GM18519 (cell line): ENCODE data around the gene SPRED2.
"Not testable (repeated sequence)": the region's sequence is repeated elsewhere in the genome, so short reads cannot be mapped to it uniquely, and the experiment has no call there.

ENCODE experiments used
- ATAC-seq: cut with Tn5 transposase; IDR thresholded peaks from one replicate; pipeline ENCODE4 v1.9.1; 2021; ENCODE audit warnings: mild to moderate bottlenecking, moderate library complexity; ENCODE audit not compliant: unreplicated experiment, low FRiP score

The SPRED2 gene

GRCh38 chr2:65317351-65317750 is 115.0 kb downstream of the SPRED2 start:
- ATAC-seq = not testable (repeated sequence)

- ATAC-seq = no peak
These were observed 116.3 kb downstream of the SPRED2 start for GRCh38 chr2:65316072-65316471.

DNA sequence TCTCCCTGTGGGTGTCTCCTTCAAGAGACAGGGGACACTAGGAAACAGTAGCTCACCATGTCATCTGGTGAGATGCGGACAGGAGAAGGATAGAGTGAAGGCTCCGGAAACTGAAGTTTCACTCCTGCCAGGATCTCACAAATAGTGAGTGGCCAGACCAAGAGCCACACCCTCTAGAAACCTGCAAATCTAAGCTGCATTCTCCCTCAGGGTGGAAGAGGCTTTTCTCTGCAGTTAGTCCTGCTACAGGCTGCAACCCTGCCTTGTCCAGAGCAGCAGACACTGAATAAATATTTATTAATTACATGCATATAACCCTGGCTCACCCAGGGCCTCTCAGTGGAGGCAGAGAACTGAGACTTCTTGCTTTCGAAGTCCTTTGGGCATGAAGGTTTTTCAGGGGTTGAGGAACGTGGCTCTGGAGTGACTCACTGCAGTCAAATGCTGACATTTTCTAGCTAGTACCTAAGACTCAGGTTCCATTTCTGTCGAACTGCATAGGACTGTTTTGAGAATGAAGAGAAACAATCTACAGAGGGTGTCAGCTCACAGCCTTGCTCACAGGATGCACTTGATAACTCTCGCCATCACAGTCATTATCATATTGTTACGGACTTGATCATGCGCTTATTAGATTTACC is 117.5 kb downstream of the SPRED2 start:
- ATAC-seq = no peak

- ATAC-seq = no peak
These were observed 118.5 kb downstream of the SPRED2 start for GRCh38 chr2:65313954-65314256.

GRCh38 chr2:65313126-65313953 is 119.1 kb downstream of the SPRED2 start:
- ATAC-seq = no peak

DNA sequence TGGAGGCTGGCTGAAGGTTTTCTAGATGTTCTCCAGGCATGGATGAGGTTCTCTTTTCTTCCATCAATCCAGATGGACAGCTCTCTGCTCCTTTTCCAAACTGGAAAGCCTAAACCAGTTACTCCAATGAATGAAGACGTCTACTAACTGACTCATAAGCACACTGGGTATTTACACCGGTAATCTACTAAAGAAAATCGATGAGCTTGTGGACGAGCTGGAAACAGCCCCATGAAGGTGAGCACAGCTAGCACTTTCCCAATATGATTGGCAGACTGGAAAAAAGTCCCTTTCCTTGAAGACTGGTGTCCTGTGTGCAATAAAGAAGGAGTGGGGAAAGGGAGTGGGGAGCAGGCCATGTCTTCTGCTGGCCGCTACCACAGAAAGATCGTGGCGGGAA is 120.8 kb downstream of the SPRED2 start:
- no peak for ATAC-seq

DNA sequence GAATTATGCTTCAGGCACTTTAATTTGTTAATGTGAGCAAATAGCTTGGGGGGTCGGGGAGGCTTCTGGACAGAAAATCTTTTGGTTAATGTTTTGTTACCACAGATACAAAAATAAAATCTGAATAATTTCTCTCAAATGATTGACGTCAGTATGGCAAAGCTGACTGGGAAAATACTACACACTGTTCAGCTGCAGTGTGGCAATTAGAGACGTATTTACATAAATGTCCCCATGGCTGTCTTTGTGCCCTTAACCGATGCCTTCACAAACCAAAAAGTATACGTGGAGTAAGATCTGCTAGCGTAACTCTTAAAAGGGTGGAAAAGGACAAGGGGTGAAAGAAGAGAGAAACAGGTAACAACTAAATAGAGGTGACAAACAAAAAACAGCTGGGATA is 121.3 kb downstream of the SPRED2 start:
- no peak for ATAC-seq

DNA sequence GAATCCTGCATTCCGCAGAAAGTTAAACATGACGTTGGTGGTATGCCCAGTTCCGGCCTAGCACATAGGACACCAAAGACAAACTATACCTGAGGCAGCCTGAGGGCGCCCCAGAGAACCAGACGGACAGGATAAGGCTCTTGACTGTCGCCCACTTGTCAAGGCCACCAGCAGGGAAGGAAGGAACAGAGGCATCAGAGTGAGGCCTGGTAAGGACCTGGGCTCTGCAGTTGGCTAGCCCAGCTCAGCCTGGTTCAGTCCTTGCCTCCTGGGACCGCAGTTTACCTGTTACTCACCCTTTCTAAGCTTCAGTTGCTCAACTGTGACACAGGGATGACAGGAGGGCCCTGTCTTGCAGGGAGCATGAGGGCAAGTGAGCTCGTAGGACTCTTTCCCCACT is 122.7 kb downstream of the SPRED2 start:
- no peak for ATAC-seq

DNA sequence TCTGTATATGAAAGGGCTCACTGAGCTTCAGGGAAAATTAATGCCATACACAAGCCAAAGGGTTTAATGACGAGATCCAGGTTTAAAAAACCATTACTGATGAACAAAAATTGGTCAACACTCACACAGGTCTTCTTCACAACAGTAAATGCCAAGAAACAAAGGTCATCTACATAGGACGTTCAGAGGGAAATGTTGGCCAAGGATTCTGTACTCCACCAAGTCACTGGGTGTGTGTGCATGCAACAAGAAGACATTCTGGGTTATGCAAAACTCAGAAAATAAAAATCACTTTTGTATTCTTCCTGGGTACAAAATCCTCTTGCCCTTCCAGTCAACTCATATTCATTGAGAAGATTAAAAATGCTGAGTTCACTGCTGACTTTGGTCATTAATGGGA is 126.5 kb downstream of the SPRED2 start:
- ATAC-seq = no peak

GRCh38 chr2:65300761-65301711 is 131.4 kb downstream of the SPRED2 start:
- peak; percentile 73 for ATAC-seq

DNA sequence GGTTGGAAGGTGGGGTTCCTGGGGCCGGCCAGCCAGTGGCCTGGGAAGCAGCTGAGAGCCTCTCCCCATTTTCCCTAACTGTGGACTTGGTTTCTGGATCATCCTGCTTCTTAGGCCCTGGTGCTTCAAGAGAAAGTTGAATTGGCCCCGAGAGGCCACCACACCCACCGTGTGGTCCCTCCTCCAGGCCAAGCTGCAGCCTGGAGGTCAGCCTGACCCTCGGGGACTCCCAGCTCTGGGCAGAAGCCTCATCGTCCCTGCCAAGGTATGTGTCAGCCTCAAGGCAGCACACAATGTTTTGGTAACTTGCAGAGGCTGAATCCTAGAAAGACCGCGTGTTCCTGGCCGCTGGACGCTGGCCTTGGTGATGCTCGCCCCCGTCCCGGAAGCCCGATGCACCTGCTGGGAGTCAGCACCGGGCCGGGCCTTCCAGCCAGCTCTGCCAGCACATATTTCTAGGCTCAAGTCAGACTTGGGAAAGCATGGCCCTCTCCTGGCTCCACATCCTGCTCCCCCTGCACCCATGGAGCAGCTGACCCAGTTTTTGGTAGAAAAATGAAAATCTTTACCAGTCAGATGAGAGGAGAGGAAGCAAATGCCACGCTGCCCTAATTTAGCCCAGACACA is 132.2 kb downstream of the SPRED2 start:
- ATAC-seq = no peak

DNA sequence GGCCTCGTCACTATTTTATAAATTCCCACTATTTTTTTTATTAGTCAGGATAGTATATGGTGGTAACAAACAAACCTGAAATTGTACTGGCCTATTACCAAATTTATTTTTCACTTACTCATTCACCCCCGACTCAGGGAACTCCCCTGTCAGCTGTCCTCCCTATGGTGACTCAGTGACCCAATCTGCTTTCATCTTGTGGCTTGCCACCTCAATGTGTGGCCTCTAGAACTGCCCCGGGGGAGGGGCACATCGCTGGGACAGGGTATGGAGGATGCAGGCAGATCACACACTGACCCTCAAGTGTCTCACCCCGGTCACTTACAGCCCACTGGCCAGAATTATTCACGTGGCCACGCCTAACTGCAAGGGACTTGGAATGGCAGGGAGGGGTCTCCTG is 133.2 kb downstream of the SPRED2 start:
- no peak for ATAC-seq

DNA sequence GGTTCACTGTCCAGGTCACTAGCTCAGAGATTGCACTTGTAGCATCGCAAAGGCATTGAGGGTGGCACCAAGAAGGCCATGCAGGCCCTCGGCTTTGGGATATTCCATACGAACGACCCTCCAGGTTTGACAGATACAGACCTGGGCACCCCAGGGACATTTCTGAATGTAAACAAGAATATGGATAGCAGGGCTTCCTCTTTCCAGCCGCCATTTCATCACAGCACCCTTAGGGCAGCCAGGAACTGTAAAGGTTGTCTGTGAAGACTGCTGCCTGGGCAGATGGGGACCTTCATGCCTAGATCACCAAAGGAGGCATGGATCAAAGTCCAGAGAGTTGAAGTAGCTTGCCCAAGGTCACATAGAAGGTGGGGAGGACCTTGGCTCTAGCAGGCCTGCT is 134.3 kb downstream of the SPRED2 start:
- no peak for ATAC-seq

DNA sequence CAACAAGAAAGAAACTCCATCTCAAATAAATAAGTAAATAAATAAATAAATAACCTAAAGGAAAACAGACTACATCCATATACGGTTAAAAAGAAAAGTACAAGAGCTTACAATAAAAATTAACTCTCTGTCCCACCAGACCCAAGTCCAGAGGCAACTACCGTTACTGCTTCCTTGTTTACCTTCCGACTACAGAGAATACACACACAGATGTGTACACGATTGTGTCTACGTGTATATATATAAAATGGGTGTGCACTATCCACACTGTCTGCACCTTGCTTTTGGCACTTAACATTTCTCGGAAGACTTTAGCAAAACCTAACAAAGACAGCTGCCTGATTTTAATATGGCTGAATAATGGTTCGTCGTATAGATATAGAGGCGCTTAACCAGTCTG is 134.9 kb downstream of the SPRED2 start:
- no peak for ATAC-seq

DNA sequence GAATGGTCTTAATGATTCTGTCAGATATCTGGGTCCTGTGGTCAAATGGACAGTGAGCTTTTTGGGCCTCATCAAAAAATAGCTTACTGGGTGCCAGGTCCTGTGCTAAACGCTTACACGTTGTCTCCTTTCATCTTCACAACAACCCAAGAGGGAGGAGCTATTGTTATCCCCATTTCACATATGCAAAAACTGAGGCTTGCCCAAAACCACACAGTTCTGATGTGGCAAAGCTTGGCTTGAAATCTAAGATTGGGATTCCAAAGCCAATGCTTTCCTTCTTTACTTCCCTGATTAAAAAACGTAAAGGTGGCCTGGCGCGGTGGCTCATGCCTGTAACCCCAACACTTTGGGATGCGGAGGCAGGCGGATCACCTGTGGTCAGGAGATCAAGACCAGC is 135.4 kb downstream of the SPRED2 start:
- ATAC-seq = no peak

DNA sequence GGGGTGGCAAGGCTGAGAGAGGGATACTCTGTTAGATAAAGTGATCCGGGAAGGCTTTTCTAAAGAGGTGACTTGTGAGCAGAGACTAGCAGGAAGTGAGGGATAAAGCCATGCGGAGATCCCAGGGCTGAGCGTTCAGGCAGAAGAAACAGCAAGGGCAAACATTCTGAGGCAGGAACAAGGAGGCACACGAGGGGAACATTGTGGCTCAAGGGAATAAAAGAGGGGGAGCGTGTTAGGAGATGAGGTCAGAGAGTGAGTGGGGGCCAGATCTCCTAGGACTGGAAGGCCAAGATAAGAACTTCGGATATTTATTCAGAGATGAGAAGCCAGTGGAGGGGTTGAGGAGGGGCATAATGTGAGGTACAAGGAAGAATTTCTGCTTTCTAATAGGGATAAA is 137.7 kb downstream of the SPRED2 start:
- no peak for ATAC-seq

GRCh38 chr2:65294136-65294535 is 138.3 kb downstream of the SPRED2 start:
- ATAC-seq = no peak

DNA sequence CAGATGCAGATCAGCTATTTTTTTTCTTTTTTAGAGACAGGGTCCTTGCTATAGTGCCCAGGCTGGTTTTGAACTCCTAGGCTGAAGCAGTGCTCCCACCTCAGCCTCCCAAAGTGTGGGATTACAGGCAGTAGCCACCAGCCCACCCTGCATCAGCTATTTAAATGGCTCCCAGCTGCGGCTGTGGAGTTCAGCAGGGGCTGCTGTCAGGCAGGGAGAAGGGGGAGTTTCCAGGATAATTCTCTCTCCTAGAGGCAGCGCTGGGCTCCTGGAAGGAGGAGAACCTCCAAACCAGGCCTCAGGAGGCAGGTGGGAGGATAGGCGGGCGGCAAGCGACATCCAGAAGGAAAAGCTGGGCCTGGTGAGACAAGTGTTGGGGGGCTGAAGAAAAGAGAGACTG is 139.0 kb downstream of the SPRED2 start:
- no peak for ATAC-seq

GRCh38 chr2:65292461-65293011 is 139.9 kb downstream of the SPRED2 start:
- no peak for ATAC-seq

DNA sequence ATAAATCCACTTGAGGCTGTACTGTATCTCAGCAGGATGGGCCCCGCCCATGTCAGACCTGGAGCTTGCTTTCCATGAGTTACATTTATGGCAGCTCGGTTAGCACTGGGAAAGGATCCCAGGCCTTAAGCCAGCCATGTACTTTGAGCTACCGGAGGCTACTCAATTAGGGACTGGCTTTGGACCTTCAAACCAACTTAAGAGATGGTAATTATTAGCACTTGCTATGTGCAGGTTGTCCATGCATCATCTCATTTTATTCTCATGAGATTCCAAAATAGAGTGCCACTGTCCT is 140.3 kb downstream of the SPRED2 start:
- ATAC-seq = no peak
